Left renal cortex interstitium (tissue), 4 donors: Measurements from ENCODE around the gene TSPAN15. TPM values are rescaled to one million over a fixed set of nuclear protein-coding genes. Genes with fewer than 3 reads are reported as not detected.
"Not testable (repeated sequence)": the region's sequence is repeated elsewhere in the genome, so short reads cannot be mapped to it uniquely, and the experiment has no call there.

Experiments used
- DNase-seq, 4 donors: peaks; one replicate each; pipeline ENCODE4 v3.0.0-alpha.2; 2013; ENCODE audit warnings: low read depth in 4 of 4, low spot score in 2 of 4, missing footprints in 1 of 4
- polyA plus RNA-seq, 4 donors: library from polyadenylated mRNA; unstranded; fragments of 120-200 nt; gene quantifications; one replicate each; pipeline ENCODE4 v1.2.1, GENCODE V29; 2013; ENCODE audit not compliant: insufficient read length in 4 of 4

TSPAN15 gene
- polyA plus RNA-seq, 4 donors: 56.4 to 70.7 (median 63.6) TPM

DNA sequence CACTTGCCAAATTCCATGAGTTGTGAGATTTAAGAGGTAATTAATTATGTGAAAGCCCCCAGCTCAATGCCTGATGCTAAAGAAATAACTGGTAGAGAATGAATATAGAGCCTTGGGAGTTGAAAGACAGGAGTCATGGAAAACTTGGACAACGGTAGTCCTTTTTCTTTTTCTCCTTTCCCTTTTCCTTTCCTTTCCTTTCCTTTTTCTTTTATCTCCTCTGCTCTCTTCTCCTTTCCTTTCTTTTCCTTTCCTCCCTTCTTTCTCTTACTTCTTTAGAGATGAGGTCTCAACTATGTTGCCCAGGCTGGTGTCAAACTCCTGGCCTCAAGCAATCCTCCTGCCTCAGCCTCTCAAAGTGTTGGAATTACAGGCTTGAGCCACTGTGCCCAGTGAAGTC, 7.9 kb upstream of the TSPAN15 start:
- DNase-seq: no peak

DNA sequence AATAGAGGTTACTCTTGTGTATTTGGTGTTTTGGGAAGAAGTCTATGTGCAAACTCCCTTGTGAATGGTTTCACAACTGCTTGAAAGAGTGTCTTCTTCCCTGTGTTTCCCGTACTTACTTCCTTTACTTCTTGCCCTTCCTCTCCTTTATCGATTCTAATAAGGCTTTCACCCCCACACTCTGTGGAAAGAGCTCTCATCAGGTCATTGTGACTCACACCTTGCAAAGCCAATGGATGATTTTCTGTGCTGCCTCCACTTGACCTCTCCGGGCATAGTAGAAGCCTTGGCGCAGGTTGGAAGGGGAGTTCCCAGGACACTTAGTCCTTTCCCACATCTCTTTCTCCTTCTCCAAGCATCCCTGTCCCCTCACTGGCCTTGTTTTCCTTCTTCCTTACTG, 6.2 kb upstream of the TSPAN15 start:
- no peak for DNase-seq

DNA sequence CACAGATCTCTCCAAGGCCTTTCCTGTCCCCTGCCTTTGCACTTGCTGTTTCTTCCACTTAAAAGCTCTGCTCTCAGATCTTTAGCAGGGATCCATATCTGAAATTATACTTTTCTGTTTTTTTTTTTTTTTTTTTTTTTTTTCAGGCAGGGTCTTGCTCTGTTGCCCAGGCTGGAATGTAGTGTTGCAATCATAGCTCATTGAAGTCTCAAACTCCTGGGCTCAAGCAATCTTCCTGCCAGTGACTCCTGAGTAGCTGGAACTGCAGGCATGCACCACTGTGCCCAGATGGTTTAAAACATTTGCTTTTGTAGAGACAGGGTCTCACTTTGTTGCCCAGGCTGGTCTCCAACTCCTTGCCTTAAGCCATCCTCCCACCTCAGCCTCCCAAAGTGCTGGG, 5.0 kb upstream of the TSPAN15 start:
- DNase-seq: no peak

DNA sequence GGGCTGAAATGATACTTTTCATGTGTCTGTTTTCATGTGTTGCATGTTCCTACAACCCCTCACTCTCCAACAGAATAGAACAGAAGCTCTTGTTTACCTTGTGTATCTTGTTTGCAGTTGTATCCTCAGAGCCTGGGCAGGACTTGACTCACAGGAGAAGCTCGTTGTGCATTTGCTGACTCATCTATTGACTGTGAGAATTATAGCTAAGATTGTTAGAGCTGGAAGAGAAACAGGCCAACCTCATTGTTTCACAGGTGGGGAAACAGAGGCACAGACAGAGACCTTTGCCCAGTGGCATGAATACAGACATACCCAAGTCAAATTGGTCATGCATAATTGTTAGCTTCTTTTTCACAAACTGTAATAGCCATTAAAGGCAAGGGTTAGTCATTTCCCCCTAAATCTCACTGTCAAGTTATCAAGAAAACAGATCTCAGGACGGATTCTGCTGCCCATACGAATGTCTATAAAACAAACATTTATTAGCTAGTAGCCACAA, 4.6 kb upstream of the TSPAN15 start:
- DNase-seq: no peak

DNA sequence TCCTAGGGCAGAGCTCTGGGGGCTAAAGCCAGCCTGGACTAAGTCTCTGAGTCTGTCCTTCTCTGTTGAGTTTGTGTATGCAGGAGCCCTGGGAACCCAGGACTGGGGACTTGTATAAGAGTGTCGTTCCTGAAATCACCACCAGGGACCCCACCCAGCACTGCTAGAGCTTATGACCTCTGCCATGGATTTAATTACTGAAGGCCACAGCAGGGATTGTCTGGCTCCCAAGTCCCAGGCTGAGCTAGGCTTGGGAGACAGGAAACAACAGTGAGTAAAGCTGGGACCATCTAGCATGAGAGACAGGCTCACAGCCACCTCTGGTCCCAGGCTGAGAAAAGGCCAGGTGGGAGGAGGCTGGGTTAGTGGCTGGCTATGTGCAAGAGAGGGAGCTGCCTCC, 1.4 kb upstream of the TSPAN15 start:
- DNase-seq: no peak

DNA sequence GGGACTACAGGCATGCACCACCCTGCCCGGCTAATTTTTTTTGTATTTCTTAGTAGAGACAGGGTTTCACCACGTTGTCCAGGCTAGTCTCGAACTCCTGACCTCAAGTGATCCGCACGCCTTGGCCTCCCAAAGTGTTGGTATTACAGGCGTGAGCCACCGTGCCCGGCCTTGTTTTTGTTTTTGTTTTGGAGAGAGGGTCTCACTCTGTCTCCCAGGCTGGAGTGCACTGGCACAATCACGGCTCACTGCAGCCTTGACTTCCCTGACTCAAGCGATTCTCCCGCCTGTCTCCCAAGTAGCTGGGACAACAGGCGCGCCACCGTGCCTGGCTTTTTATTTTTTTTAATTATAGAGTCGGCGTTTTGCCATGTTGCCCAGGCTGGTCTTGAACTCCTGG, 870 bp upstream of the TSPAN15 start:
- not testable (repeated sequence) for DNase-seq

DNA sequence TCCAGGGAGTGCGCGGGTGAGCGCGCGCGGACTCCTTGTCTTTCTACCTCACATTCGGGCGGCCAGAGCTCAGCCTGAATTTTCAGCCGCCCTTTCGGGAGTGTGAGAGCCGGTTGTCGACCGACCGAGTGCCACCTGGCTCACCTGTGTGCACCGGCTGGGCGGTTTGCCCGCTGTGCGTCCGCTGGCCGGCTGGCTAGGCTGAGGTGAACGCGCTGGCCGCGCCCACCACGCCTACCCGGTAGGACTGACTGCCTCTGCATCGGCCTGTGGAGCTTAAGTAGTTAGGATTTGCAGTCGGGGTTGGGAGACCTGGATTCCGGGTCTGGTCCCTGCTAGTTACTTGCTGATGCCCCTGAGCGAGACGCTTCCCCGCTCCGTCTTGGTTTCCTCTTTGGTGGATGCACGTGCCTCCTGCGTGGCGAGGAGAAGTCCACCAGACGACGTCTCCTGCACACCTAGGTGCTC, 553 bp downstream of the TSPAN15 start:
- no peak for DNase-seq

DNA sequence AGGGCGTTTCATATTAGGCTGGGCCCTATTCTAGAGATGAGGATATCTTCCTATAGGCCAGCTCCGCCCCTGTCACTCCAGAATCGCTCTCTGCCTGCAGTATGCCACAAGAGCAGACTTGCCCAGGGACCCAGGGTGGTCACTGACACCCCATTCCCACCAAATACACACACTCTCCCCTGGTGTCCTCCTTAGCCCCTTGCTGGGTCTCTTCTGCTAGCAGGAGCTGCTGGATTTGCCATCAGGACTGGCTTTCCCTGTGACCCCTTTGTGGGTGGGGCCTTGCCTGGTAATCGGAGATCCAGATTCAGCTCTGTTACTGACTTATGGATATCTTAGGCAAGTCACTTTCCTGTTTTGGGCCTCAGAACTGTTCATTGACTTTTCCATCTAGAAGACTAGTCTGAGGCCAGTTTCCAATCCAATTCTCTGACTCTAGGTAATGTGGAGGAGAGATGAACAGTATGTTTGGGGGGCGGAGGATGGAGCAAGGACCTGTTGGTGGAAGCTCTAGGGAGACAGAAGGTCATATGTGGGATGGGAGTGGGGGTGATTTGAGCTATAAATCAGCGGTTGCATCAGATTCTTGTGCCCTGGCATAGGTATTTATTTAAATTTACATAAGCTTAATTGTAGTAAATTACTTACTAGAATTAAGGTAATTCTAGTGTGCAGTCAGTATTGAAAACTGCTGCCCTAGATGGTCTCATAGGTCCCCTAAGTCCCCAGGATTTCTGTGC, 1.6 kb downstream of the TSPAN15 start:
- DNase-seq: no peak

DNA sequence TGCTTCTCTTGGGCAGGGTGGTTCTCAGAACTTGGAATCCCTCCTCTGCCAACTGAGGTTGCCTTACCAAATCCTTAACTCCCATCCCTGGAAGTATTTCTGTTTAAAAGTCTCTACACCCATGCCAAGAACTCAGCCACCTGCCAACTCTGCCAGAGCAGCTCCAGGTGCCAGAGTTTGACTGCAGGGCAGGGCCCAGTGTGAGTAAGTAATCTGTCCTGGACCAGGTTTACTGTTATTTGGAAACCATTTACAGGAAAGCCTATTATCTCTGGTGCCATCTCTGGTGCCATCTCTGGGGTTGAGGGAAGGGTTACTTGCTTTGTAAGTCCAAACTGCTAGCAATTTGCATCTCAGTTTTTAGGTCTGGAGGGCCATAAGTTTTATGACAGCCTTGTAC, 2.5 kb downstream of the TSPAN15 start:
- DNase-seq: no peak

DNA sequence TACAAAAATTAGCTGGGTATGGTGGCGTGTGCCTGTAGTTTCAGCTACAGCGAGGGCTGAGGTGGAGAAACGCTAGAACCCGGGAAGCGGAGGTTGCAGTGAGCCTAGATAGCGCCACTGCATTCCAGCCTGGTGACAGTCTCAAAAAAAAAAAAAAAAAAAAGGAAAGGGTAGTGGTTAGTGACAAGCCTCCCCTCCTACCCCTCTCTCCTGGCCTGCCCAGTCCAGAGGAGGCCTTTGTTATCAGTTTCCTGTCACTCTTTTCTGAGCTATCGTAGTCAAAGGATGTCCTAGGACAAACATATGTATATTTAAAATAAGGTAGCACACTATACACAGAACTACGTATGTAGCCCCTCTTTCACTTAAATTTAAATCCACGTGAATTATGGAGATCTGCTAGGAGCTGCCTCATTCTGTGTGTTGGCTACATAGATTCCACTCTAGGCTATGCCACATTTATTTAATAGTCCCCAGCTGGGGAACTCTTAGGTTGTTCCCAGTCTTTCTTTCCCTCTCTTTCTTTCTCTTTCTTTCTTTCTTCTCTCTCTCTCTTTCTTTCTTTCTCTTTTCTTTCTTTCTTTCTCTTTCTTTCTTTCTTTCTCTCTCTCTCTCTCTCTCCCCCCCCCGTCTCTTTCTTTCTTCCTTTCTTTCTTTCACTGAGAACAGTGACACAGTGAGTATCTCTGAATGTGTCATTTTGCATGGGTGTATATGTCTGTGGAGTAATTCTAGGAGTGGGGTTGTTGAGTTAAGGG, 3.9 kb downstream of the TSPAN15 start:
- no peak for DNase-seq

DNA sequence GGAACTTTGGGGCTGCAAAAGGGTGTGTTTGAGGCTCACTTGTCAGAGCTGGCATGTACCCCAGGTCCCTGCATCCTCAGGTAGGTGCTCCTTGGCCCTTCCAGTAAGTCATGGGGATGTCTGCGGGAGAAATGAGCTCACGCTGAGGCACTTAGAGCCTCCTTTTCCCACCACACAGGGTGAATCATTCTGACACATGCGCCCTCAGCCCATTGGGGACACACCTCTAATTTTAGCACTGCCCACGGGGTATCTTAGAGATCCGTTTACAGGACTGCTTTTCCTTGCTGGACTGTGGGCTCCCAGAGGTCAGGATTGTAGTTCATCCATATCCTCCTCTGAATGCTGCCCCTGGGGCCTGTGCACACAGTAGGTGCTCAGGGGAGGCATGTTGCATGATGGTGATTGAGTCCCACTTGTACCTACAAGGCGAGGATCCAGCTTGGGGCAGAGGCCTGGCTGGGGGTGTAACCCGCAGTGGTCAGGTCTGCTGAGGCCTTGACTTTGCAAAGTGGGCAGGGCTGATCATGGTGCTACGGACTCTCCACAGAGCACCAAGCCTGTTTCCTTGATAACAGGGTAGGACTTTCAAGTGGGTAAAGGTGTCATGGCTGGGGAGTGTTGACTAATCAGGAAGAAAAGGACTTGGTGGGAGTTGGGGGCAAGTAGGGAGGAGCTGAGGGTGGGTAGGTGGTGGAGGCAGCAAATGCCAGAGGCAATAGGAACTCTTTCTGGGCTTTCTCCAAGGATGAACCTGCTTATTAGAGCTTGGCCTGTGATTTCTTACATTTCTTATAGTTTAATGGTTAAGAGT, 5.8 kb downstream of the TSPAN15 start:
- DNase-seq: no peak

DNA sequence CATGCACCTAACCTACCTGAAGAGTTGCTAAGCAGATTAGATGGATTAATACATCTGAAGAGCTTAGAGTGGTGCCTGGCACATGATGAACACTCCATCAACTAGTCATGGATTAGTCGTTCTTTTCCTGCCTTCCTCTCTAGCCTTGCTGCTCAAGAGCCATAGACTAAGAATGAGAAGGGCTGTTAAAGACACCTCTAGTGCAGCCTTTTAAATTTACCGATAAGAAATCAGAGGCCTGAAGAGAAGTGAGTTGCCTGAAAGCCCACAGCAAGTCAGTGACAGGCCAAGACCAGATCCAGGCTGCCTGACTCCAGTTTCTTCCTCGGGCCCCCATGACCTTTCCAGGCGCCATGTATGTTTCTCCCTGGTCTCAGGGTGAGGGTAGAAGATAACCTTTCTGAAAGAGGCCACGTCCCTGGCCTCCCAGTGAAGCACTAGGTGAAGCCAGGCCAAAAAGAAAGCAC, 6.5 kb downstream of the TSPAN15 start:
- DNase-seq: no peak

DNA sequence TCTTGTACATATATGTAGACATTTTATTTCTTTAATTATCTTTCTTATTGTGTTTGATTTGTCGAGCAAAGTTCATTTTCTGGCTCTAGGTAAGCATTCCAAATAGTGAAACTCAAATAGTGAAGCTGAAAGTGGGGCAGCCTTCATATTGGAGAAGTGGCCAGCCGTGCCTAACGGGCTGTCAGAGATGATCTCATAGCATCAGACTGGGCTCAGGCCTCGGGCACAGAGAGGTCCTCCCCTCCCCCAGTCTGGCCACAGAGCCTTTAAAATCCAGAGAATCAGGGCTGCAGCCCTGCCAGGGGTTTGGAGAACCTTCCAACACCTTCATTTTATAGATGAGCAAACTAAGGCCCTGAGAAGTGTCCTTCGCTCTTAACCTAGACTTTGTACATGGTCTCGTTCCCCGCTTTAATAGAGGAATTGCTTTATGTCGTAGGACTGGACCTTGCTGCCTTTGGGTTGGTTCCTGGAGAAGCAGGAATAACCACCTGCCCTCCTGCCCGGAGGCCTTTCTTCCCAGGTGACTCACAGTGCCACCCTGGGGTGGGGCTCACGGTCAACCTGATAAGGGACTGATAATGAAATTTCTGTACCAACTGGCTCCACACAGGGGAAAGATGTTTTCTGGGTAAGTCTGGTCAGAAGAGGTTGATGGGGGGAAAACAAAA, 7.3 kb downstream of the TSPAN15 start:
- DNase-seq: no peak

DNA sequence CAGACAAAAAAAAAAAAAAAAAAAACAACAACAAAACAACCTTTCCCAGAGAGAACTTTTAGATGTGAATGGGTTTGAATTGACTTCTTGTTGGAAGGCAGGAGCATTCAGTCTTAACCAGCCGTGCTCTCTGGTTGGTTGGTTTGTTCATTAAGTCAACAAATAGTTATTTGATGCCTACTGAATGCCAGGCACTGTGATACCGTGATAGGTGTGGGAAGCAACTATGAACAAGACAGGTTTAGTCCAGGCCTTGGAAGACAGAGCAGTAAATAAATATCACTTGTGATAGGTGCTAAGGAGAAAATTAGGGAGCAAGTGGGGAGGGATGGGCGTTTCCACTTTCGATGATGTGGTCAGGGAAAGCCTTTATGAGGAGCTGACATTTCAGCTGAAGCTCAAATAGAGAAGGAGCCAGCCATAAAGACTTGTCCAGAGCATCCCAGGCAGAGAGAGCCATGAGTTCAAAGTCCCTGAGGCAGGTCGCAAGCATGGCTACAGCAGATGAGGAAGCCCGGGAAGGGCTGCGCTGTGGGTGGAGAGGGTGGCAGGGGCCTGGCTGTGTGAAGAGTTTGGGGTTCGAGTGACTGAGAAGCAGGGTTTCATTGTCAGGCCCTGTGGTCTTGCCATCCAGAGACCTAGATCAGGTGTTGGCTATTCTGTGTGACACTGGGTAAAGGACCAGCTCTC, 8.0 kb downstream of the TSPAN15 start:
- DNase-seq: no peak

DNA sequence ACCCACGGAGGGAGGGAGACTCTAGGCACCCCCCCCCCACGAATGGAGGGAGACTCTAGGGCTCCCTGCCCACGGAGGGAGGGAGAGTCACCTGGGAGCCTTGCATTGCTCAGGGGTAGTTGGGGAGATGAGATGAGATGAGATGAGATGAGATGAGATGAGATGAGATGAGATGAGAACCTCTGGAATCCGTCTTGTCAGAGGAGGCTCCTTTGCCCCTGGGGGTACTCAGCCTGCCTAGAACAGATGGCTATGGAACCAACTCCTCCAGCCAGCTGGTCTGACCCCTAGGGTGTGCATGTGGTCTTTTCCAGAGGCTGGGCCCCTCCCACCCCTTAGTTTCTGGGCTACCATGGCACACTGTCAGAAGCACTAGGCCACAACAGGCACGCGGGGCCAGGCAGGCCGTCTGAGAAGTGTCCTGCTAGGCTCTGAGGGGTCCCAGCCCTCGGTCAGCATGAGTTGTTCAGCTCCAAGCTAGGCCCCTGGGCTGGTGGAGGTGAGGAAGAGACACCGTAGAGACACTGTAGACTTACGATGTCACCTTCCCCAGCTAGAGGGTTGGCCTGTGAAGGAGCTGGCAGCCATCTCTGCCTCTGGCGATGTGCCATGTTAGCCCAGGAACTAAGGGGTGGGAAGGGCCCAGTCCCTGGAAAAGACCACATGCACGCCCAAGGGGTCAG, 8.8 kb downstream of the TSPAN15 start:
- DNase-seq: no peak

DNA sequence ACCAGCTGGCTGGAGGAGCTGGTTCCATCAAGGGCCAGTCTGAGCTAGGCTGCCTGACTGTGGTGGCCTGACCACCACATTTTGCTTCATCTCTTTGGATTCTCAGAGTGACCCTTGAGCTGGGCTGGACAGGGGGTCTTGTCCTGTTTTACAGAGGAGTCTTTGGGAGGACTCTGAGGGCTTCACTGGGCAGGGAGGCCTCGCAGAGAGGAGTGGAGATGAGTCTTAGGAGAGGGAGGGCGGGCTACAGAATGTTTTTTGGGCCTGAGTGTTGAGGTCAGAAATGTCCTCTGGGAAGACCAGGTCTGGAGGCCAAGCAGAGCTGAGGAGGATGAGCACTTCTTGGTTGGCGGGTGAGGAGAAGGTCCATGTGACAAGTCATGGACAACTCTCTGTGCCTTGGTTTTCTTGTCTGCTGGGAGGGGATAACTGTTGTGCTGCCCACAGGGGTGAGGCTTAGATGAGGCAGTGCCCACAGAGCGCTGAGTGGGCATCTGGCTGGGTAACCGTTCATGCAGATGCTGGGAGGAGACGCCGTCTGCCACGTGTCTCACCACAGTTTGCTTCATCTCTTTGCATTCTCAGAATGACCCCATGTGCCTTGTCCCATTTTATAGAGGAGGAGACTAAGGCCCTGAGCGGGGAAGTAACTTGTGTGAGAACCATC, 9.4 kb downstream of the TSPAN15 start:
- DNase-seq: no peak

DNA sequence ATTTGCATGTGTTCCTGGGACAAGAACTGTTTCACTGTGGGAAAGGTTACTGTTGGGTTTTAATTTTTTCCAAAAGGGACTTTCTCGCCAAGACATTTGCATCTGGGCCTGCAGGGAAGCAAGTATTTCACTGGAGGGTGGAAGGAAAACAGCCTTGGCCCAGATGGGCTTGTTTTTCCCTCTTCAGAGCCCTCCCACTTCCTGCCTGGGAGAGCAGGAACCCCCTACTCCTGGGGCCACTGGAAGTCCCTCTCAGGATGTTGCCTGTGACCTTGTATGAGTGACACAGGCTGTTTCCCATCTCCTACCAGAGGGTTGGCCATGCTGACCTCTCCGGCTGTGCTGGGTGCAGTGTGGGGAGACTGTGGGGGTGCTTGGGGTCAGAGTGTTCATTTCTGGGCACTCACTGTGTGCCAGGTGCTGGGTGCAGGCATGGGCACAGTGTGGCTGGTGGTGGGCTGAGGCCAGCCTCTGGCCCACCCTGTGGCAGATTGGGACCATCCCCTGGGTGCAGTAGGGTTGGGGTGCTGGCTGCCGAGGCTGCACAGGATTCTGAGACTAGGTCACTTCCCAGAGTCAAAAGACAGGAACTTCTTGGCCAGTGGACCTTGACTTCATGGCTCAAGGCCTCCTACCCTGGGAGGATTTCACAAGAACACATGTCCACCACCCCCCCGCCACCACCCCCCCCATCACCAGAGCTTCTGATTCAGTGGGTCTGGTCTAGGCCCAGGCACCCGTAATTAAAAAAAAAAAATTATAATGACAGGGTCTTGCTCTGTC, 10.2 kb downstream of the TSPAN15 start:
- DNase-seq: no peak

DNA sequence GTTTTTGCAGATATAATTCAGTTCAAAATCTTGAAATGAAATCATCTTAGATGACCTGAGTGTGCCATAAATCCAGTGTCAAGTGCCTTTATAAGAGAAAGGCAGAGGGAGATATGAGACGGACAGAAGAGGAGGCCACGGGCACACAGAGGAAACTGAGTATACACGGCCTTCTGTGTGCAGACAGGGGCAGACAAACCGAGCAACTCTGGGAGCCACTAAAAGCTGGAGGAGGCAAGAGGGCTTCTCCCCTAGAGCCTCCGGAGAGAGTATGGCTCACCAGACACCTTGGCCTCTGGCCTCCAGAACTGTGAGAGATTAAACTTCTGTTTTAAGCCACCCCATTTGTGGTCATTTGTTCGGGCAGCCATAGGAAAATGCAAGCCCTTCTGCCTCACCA, 12.6 kb downstream of the TSPAN15 start:
- no peak for DNase-seq
